HS-27A (cell line): ENCODE data around the gene YWHAQ.
A peak's percentile ranks its signal among the peaks of the same experiment; 100 is the strongest.

Experiments used
- DNase-seq: peaks from one replicate; pipeline ENCODE4 v3.0.0-alpha.2; 2012; ENCODE audit warnings: low read depth, missing footprints

The YWHAQ gene

GRCh38 chr2:9630736-9631552 is at the start of gene YWHAQ:
TSS of gene YWHAQ (minus strand) at chr2:9630997. CDS start at chr2:9630452, 545 bp downstream.
- peak; percentile 90 for DNase-seq

- no peak for DNase-seq
Observed at GRCh38 chr2:9680082-9680481, 49.3 kb upstream of the YWHAQ start.

- DNase-seq: no peak
Observed at GRCh38 chr2:9679218-9679617, 48.4 kb upstream of the YWHAQ start.

- no peak for DNase-seq
Observed at GRCh38 chr2:9678544-9678943, 47.7 kb upstream of the YWHAQ start.

GRCh38 chr2:9675415-9676351 is 44.9 kb upstream of the YWHAQ start:
- DNase-seq: peak; percentile 75

DNA sequence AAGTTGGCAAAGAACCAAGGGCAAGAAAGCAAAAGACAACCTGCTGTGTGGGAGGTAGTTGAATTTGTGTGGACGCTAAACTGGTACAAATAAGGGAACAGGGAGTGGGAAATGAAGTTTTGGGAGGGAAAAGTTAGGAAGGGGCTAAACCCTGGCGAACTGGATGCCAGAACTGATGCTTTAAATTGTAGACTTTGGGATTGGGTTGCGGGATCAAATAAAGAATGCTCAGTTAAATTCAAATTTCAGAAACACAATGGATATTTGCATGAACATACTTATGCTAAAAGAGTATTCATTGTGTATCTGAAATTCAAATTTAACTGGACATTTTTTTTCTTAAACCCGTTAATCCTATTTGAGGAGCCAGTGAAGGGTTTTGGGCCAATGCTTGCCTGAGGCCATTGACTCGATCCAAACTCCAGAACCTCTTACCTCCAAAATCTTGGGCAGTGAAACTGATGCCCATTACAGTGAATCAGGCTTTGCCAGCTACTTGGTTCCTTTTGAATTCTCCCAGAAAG is 44.2 kb upstream of the YWHAQ start:
- DNase-seq: no peak

DNA sequence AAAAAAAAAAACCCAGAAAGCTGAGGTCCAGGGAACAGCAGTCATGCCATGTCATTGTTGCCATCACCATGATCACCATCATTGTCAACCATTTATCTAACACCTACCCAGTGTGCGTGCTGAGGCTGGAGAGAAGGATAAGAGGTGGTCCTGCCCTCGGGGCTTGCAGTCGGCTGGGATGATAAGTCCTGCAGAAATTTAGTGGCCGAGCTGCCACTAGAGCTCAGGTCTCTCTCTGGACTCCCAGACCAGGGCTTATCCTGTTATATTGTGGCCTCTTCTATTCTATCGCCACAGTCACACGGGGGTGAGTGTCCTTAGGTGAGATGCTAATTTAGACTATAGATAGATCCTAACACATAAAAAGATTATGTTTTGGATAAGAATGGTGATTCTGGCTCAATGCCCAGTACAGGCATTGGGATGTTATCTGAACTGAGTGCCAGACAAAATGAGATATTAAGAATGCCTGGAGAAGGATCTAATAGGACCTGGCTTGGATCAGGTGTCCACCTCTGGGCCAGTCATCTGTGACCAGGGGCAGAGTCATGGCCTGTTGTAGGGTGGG is 43.2 kb upstream of the YWHAQ start:
- DNase-seq: no peak

GRCh38 chr2:9668687-9669345 is 38.0 kb upstream of the YWHAQ start:
- no peak for DNase-seq

DNA sequence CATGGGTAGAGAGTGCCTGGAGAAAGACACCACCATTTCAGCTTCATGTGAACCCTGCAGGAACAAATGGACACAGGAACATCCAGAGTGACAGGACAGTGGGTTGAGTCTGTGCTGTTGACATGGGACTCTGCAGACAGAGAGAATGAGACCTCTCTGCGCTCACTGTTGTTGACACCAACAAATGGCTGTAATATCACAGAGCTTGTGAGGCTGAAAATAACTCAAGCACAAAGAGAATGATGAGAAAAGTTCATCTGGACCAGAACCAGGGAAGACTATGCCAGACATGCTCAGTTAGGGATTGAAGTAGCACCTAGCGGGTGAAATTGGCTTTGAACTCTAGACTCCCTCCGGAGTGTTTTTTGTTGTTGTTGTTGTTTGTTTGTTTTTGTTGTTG is 37.0 kb upstream of the YWHAQ start:
- no peak for DNase-seq

GRCh38 chr2:9666306-9666705 is 35.5 kb upstream of the YWHAQ start:
- no peak for DNase-seq

DNA sequence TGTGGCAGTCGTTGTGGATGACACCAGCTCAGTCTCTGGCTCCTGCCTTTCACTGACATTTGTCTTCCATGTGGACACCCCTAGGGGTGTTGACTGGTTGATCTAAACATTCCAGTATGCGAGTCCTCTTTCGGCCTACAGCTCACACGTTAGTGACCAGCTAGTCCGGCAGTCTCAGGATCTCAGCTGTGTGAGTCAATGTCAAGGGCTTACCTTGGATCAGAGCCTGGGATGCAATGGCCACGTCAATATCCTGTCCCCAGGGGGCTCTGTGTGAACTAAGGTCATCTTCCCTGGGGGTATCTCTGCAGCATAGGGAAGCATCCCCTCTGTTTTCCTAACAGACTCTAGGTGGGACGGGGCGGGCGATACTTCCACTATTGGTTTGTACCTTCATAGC is 35.1 kb upstream of the YWHAQ start:
- DNase-seq: no peak

DNA sequence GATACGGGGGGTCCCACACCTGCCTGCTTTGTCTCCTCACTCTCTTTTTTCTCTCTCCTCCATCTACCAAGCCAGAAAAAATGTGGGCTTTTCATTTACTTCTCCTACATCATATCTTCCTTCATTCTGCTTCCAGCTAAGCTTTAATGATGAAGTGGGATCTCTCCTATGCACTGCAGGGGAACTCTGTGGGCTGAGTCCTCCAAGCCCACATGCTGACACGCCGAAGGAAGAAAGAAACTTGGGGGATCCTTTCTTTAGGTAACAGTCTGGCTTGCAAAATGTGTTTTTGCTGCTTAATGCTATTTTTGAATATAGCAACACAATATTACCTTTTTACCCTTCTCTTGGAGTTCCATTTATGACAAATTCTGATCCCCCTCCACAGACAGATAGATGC is 33.6 kb upstream of the YWHAQ start:
- DNase-seq: no peak

DNA sequence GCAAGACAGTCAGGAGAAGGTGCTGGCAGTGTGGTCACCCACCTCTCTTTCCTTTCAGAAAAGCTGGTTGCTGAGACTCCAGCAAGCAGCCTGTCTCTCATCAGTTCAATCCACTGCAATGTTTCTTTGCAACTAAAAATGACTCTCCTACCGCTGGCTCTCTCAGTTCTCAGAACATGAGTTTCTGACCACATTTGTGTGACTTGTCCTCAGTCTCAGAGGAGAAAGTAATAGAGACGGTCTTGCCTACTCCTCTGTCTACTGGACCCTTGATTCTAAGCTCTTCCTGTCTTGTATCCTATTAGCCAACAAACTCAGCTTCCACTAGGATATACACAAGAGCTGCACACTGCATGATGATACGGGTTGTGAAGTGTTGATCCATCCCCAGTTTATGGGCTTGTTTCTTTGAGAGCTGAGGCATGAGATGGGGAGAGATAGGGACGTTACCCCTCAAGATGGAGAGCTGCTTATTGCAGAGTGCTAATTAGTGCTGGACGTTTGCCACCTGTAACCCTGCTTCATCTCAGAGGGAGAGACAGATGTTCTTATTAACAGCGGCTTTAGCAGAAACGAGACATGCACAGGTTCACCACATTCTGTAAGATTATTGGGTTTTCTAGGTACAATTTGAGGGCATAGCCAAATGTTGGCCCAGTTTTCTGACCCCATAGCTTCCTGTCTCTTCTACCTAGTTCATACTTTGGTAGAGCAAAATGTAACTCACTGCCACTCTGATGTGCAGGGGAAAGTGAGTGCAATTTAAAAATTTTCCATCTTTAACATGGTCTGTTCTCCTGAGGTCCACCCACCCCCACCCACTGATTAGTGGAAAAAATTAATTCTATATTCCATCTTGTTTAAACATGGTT is 32.4 kb upstream of the YWHAQ start:
- no peak for DNase-seq

DNA sequence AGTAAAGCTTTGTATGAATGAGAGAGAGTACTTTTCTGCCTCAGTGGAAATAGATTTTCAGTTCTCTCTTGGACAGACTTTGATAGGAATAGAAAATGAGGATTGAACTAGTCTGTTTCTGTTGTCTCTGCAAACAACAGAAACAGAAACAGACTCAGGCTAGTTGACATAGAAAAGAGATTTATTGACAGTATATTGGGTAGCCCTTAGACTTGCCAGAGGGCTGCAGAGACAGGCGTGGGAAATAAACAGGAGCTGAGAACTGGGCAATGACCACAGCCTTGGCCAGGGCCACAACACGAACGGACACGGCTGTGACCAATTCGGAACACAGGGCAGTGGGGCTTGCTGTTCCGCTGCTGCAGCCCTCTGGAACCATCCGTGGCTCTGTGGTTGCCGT is 30.5 kb upstream of the YWHAQ start:
- no peak for DNase-seq

DNA sequence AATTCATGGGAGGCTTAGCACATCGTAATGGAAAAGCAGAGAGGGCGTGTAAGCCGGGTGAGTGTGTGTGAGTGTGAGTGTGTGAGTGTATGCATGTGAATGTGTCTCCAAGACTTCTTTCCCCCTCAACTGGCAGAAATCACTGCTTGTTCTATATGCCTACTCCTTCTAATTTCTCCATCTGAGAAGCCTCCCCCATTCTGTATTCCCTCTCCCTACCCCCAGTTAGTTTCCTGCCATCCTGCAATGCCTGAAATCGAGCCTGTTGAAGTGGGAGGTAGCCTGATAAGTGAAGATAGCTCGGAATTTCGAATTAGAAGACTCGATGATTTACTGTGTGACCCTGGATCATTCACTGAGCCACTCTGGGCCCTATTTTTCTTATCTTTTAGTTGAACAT is 30.0 kb upstream of the YWHAQ start:
- DNase-seq: no peak

DNA sequence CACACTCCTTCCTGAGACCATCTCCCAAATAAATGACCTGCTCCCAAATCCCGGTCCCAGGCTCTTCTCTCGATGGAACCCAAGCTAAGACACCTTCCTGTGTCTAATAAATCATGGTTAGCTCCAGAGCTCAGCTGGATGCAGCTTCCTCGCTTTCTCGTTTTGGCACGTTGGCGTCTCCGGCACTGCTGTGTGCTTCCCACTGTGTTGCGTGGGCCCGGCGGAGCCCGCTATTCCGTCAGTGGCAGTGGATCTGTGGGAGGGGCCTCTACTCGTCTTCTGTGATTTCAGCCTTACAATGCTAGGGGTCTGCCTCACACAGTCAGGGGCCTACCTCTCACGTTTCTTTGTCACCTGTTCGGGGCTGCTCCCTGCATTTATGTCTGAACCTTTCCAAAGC is 29.4 kb upstream of the YWHAQ start:
- no peak for DNase-seq

GRCh38 chr2:9658972-9659371 is 28.2 kb upstream of the YWHAQ start:
- no peak for DNase-seq

DNA sequence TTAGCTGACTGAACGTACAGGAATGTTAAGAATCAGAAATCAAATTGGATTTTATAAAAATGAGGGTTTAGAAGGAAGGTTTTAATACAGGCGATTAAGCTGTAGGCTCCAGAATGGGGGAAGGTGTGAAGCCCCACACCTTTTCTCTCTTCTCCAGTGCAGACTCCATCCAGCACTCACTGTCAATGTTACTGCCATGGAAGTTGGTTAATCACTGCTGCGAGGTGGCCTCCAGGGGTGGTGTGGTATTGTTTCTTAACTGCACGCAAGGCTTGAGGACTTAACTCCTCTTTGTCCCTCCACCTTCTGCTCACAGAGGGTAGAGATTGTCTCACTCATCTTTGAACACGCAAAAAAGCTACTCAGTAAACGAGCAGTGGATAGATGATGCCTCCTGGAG is 26.9 kb upstream of the YWHAQ start:
- no peak for DNase-seq

- no peak for DNase-seq
Observed at GRCh38 chr2:9657083-9657482, 26.3 kb upstream of the YWHAQ start.

GRCh38 chr2:9656270-9656766 is 25.5 kb upstream of the YWHAQ start:
- DNase-seq: peak; percentile 62
